Stimulated activated CD4-positive, alpha-beta T cell treated with anti-CD3 and anti-CD28 coated beads, TNF-alpha, amount 100 ng/mL, for 48 hours (primary cell): ENCODE measurements around the gene SBNO2.

Source experiments
- DNase-seq, 3 donors: peaks; one replicate each; pipeline ENCODE4 v3.0.0-alpha.2; 2020; ENCODE audit warnings: low read depth in 3 of 3

Gene SBNO2

GRCh38 chr19:1058112-1058511, 116.0 kb downstream of the SBNO2 start:
- no peak for DNase-seq
